Fibroblast of the conjunctiva (primary cell): ENCODE results near the gene PCGF3.
"Not testable (repeated sequence)": the region's sequence is repeated elsewhere in the genome, so short reads cannot be mapped to it uniquely, and the experiment has no call there.

Source experiments
- DNase-seq: peaks from one replicate; pipeline ENCODE4 v3.0.0-alpha.2; 2010; ENCODE audit warnings: low read depth

Gene PCGF3

GRCh38 chr4:668219-668618 is 37.4 kb upstream of the PCGF3 start:
- not testable (repeated sequence) for DNase-seq

- DNase-seq: not testable (repeated sequence)
Measured at GRCh38 chr4:669806-670559, 35.6 kb upstream of the PCGF3 start.

DNA sequence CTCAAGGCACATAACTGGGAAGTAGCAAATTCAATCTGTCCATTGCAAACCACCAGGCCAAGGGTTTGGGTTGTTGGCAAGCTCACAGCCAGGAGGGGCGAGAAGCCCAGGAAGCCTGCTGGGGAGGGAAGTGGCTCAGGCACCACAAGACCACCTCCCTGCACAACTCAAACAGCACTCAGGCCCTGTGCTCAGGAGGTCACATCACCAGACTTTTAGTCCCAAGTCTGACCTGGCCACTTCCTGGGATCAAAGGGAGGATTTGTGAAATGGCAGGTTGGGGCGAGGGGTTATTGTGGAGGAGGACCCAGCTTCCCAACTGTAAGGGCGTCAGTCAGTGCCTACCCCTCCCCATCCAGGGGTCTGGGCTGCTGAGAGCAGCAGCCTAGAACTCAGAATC is 33.9 kb upstream of the PCGF3 start:
- no peak for DNase-seq

DNA sequence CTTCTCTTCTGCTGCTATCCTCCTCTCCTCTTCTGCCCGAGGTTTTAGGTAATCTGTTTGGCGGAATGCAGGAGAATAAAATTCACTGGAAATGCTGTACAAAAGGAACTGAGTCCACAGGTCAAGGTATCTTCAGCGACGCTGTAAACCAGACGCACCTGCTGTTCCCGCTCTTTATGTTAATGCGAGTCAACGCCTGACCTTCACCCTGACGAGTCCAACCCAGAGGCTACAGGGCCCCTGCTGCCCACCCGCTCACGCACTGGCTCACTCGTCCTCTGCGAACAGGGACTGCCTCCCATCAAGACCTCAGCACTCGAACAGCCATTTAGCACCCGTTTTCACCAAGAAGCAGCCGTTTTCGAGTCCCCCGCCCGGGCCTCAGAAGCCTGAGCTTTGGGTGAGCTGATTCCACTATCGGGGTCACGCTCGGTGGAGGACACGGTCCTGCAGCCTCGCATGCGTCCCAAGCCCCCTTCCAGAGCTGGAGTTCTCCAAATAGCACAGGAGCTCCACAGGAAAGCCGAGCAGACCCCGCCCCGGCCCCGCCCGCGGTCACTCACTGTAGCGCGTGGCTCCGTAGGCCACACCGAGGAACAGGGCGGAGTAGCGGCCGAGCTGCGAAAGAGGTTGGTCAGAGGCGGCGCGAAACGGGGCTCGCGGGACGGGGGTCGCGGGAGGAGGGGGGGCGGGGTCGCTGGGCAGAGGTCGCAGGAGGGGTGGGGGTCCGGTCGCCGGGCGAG is 32.1 kb upstream of the PCGF3 start:
- no peak for DNase-seq

DNA sequence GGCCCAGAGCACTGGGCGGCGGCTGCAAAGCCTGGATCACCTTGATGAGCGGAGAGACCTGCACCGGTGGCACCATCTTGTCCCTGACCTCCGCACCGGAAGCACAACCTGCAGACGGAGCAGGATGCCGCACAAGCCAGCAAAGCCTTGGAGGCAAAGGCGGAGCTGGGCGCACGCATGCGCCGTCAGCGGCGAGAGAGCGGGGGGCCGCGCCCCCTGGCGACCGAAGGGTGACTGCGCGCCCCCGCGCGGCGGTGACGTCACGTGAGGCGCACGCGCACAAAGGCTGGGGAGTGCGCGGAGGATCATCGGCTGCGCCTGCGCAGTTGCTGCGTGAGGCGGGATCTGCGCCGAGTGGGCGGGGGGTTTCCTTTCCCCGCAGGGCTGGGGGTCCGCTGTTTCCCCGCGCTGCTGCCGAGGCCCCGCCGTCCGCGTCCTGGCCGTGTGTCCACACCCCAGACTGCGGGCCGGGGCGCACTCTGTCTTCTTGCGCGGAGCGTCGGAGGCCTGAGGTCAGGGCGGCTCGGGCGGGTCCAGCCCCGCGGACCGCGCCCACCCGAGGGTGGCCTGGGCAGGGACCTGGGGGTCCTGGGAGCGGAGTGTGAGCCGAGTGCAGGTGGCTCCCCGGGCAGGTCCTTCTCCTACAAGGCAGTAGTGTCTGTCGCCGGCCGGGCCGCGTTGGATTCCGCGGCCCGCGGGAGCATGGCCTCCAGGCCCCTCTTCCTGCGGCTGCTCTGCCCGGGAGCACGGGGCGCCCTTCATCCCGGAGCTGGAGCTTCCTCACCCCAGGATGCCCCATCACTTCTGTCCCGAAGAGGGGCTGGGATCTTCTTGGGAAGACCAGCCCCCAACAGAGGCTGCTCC is 31.2 kb upstream of the PCGF3 start, which contains the start of the genes ATP5ME and MYL5:
Gene ATP5ME (minus strand): TSS at position 105 of the 864 bp plus-strand sequence. CDS start 29 bp downstream, at position 76.
Gene MYL5 (plus strand): TSS at position 371 of the 864 bp plus-strand sequence. CDS start 3,485 bp downstream, outside the sequence.
- DNase-seq: peak; percentile 92

DNA sequence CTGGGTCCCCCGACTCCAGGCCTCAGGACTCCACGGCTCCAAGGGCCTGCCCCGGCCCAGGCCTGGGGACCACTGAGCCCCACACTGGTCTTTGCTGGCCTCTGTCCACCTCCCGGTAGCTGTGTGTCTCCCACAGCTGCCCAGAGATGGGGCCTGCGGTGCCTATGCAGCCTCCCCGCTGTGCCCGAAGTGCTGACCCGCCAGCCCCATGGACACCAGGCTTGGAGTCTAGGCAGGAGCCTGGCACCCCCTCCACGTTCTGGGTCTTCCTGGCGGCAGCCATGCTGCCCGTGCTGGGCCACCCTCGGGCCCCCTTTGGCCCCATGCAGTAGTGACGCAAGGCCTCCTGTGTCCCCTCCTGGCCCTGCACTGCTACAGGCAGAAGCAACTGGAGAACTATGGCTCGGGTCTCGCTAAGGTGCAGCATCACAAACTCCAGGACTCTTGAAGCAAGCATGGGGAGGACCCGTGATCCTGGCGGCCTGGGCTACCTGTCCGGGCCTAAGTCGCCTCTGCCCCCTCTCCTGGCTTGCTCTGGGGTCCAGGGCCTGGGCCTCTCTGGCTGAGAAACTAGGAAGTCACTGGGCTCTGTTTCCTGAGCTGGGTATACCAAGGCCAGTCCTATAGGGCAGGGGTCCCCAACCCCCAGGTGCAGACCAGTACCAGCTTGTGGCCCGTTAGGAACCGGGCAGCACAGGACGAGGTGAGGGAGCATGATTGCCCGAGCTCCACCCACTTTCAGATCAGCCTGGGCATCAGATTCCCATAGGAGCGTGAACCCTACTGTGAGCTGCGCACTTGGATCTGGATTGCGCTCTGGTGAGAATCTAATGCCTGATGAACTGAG is 30.4 kb upstream of the PCGF3 start:
- no peak for DNase-seq

- DNase-seq: no peak
Measured at GRCh38 chr4:675980-676870, 29.4 kb upstream of the PCGF3 start.

DNA sequence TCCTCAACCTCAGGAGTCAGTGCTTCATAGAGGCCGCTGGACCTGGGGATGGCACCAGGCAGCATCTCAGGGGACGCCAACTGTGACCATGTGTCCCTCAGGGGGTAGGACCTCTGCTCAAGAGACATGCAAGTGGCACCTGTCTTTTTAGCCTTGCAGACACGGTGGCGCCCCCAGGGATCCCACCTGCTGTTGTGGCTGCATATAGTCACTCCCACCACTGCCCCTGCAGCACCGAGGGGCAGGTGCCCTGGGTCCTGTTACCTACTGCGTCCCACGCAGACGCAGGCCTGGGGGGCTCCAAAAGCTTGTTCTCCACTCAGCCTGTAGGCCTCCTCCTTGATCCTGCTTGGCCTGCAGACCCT is 28.8 kb upstream of the PCGF3 start:
- no peak for DNase-seq

GRCh38 chr4:677431-678293 is 28.0 kb upstream of the PCGF3 start:
- no peak for DNase-seq

DNA sequence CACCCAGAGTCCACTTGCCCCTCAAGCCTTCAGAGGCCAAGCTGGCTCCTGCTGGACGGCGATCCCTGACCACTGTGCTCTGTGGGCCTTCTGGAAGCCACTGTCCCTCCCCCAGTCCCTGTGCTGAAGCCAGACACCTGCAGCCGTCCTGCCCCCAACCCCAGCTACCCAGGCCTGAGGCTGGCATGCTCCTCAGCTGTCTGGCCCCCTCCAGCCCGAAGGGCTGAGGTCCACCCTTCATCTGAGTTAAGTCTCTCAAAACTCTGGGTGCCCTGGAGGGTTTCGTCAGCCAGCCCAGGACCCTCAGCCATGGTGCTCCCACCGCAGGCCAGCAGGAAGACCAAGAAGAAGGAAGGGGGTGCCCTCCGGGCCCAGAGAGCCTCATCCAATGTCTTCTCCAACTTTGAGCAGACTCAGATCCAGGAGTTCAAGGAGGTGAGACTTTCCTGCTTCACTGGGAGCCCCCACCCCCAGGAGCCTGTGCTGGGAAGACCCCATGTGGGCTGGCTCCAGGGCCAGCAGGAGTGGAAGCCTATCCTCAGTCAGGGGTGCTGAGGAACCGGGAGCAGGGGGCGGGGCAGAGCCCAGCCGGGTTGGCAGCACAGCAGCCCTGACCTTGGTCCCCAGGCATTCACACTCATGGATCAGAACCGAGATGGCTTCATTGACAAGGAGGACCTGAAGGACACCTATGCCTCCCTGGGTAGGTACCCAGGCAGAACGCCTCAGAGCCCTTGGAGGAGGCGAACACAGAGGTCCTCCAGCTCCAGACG is 27.1 kb upstream of the PCGF3 start:
- no peak for DNase-seq

GRCh38 chr4:679104-679481 is 26.5 kb upstream of the PCGF3 start:
- DNase-seq: no peak

- DNase-seq: no peak
Measured at GRCh38 chr4:679629-680028, 26.0 kb upstream of the PCGF3 start.

GRCh38 chr4:680091-680490 is 25.5 kb upstream of the PCGF3 start:
- no peak for DNase-seq

DNA sequence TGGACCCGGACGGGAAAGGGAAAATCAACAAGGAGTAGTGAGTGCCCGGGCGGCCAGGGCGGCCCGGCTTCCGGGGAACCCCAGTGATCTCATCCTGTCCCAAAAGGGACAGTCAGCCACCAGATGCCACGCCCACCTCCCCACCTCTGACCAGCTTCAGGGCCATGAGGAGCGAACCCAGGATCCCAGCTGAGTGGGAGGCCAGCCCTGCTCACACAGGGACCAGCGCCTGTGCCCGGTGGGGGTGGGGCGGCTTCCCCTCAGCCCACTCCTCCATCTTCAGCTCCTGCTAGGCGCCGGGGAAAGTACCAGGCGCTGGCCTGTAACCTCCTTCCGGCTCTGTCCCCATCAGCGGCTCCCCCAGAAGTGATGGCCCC is 25.1 kb upstream of the PCGF3 start:
- no peak for DNase-seq

GRCh38 chr4:680928-681645 is 24.5 kb upstream of the PCGF3 start:
- DNase-seq: no peak

- no peak for DNase-seq
Measured at GRCh38 chr4:681736-682451, 23.7 kb upstream of the PCGF3 start.

- DNase-seq: no peak
Measured at GRCh38 chr4:682490-683172, 23.0 kb upstream of the PCGF3 start.
